GM18867 (cell line): ENCODE data around the gene ZNF169.
"Not testable (repeated sequence)": the region's sequence is repeated elsewhere in the genome, so short reads cannot be mapped to it uniquely, and the experiment has no call there.

Experiments used
- ATAC-seq: cut with Tn5 transposase; IDR thresholded peaks from one replicate; pipeline ENCODE4 v1.9.1; 2021; ENCODE audit warnings: mild to moderate bottlenecking, moderate library complexity; ENCODE audit not compliant: unreplicated experiment

The ZNF169 gene

GRCh38 chr9:94341703-94342102 is 82.6 kb downstream of the ZNF169 start:
- ATAC-seq = not testable (repeated sequence)

- ATAC-seq = not testable (repeated sequence)
Measured at GRCh38 chr9:94347451-94347850, 88.4 kb downstream of the ZNF169 start.

GRCh38 chr9:94348754-94349153 is 89.7 kb downstream of the ZNF169 start:
- not testable (repeated sequence) for ATAC-seq
